DOHH2 (cell line): Measurements from ENCODE around the gene MBD6.

ENCODE experiments used
- H3F3A ChIP-seq: fragments of 200-600 bp; sonication (generic), shearing (Covaris generic); 2 replicates; pipeline ENCODE4 v1.6.0; 2016; ENCODE audit warnings: antibody characterized with exemption, mild to moderate bottlenecking; ENCODE audit not compliant: control insufficient read depth, insufficient read depth
- H3K27ac ChIP-seq: fragments of 200-600 bp; sonication (generic); 2 replicates; pipeline ENCODE4 v1.5.1; 2014; ENCODE audit warnings: low read depth, mild to moderate bottlenecking, low read length, moderate library complexity
- H3K27me3 ChIP-seq: fragments of 200-600 bp; sonication (generic); 2 replicates; pipeline ENCODE4 v1.6.1; 2014; ENCODE audit warnings: mild to moderate bottlenecking, low read length, mixed read lengths; ENCODE audit not compliant: control insufficient read depth
- H3K36me3 ChIP-seq: fragments of 200-600 bp; sonication (generic); 2 replicates; pipeline ENCODE4 v1.6.1; 2014; ENCODE audit warnings: mild to moderate bottlenecking, low read length, moderate library complexity, mixed read lengths; ENCODE audit not compliant: control insufficient read depth
- H3K4me1 ChIP-seq: fragments of 200-600 bp; sonication (generic); 2 replicates; pipeline ENCODE4 v1.6.1; 2014; ENCODE audit warnings: mild to moderate bottlenecking, low read length, mixed read lengths; ENCODE audit not compliant: control insufficient read depth
- H3K4me2 ChIP-seq: fragments of 200-600 bp; sonication (generic); 2 replicates; pipeline ENCODE4 v1.6.0; 2014; ENCODE audit warnings: mild to moderate bottlenecking, low read length, moderate library complexity
- H3K4me3 ChIP-seq: fragments of 200-600 bp; sonication (generic); 2 replicates; pipeline ENCODE4 v1.5.1; 2014; ENCODE audit warnings: mild to moderate bottlenecking, low read length, mixed read lengths
- H3K79me2 ChIP-seq: fragments of 200-600 bp; sonication (generic); 2 replicates; pipeline ENCODE4 v1.6.1; 2014; ENCODE audit warnings: mild to moderate bottlenecking, low read length, mixed read lengths; ENCODE audit not compliant: control insufficient read depth
- H3K9me2 ChIP-seq: fragments of 200-600 bp; sonication (generic); replicated peaks from 2 replicates; pipeline ENCODE4 v1.6.1; 2014; ENCODE audit warnings: mild to moderate bottlenecking, low read length, mixed read lengths; ENCODE audit not compliant: control insufficient read depth
- H3K9me3 ChIP-seq: fragments of 200-600 bp; sonication (generic); 2 replicates; pipeline ENCODE4 v1.6.1; 2014; ENCODE audit warnings: antibody characterized with exemption, low read length, mixed read lengths; ENCODE audit not compliant: control insufficient read depth, insufficient read depth
- H4K20me1 ChIP-seq: fragments of 200-600 bp; sonication (generic); 2 replicates; pipeline ENCODE4 v1.6.0; 2014; ENCODE audit warnings: low read depth, mild to moderate bottlenecking, antibody characterized with exemption, low read length, moderate library complexity; ENCODE audit not compliant: control insufficient read depth, insufficient read depth
- EZH2phosphoT487 ChIP-seq: fragments of 200-600 bp; sonication (generic); IDR thresholded peaks from 2 replicates; pipeline ENCODE4 v1.6.1; 2017; ENCODE audit warnings: borderline replicate concordance, mild to moderate bottlenecking, antibody characterized with exemption, low read length, moderate library complexity, mixed read lengths
- TF ChIP-seq, protein P1 (sequence below): fragments of 200-600 bp; sonication (generic); IDR thresholded peaks from one replicate; pipeline ENCODE4 v1.5.1; 2014; ENCODE audit warnings: antibody characterized with exemption, mild to moderate bottlenecking, low read depth, low read length; ENCODE audit not compliant: poor library complexity, severe bottlenecking

MBD6 gene

GRCh38 chr12:57476162-57476992 lies 46.2 kb upstream of the MBD6 start:
- Histone ChIP-seq H4K20me1 (no peaks in the 10 kb centered on the region), H3K4me3 (peak overlapping the region; percentile 90), H3K36me3 (peaks cover 45% of the 10 kb centered on the region), H3K9me3 (no peaks in the 10 kb centered on the region), H3K4me1 (peaks cover 52% of the 10 kb centered on the region), H3K79me2 (peaks cover 24% of the 10 kb centered on the region), H3F3A (peaks cover 18% of the 10 kb centered on the region), H3K9me2 (no peaks in the 10 kb centered on the region), H3K27me3 (no peaks in the 10 kb centered on the region), H3K4me2 (peak overlapping the region; percentile 98), H3K27ac (peak overlapping the region; percentile 97)
- TF ChIP-seq EZH2phosphoT487 = no peak
- TF ChIP-seq, protein P1, sequence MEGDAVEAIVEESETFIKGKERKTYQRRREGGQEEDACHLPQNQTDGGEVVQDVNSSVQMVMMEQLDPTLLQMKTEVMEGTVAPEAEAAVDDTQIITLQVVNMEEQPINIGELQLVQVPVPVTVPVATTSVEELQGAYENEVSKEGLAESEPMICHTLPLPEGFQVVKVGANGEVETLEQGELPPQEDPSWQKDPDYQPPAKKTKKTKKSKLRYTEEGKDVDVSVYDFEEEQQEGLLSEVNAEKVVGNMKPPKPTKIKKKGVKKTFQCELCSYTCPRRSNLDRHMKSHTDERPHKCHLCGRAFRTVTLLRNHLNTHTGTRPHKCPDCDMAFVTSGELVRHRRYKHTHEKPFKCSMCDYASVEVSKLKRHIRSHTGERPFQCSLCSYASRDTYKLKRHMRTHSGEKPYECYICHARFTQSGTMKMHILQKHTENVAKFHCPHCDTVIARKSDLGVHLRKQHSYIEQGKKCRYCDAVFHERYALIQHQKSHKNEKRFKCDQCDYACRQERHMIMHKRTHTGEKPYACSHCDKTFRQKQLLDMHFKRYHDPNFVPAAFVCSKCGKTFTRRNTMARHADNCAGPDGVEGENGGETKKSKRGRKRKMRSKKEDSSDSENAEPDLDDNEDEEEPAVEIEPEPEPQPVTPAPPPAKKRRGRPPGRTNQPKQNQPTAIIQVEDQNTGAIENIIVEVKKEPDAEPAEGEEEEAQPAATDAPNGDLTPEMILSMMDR = peak; percentile 79

- Histone ChIP-seq H3K9me3 (no peaks in the 10 kb centered on the region), H3K27ac (peak overlapping the region; percentile 97), H3K4me2 (peak overlapping the region; percentile 98), H4K20me1 (no peaks in the 10 kb centered on the region), H3K4me1 (peaks cover 56% of the 10 kb centered on the region), H3K36me3 (peaks cover 37% of the 10 kb centered on the region), H3K4me3 (peak overlapping the region; percentile 90), H3F3A (peaks cover 18% of the 10 kb centered on the region), H3K79me2 (peaks cover 24% of the 10 kb centered on the region), H3K27me3 (no peaks in the 10 kb centered on the region), H3K9me2 (no peaks in the 10 kb centered on the region)
- TF ChIP-seq, protein P1 = no peak
- TF ChIP-seq EZH2phosphoT487 = no peak
Observed at GRCh38 chr12:57476993-57477709, 45.5 kb upstream of the MBD6 start.

GRCh38 chr12:57477710-57478681 lies 44.6 kb upstream of the MBD6 start:
- Histone ChIP-seq H3K36me3 (peaks cover 29% of the 10 kb centered on the region), H3K9me2 (no peaks in the 10 kb centered on the region), H3K79me2 (peaks cover 24% of the 10 kb centered on the region), H3K27me3 (no peaks in the 10 kb centered on the region), H4K20me1 (no peaks in the 10 kb centered on the region), H3K4me3 (peak overlapping the region; percentile 90), H3F3A (peaks cover 18% of the 10 kb centered on the region), H3K27ac (peak overlapping the region; percentile 97), H3K4me2 (peak overlapping the region; percentile 98), H3K9me3 (no peaks in the 10 kb centered on the region), H3K4me1 (peaks cover 60% of the 10 kb centered on the region)
- TF ChIP-seq, protein P1 = no peak
- TF ChIP-seq EZH2phosphoT487 = no peak
